Omental fat pad (tissue), 4 donors: Measurements from ENCODE around the gene EFCAB14. TPM values are rescaled to one million over a fixed set of nuclear protein-coding genes. Genes with fewer than 3 reads are reported as not detected.
A peak's percentile ranks its signal among the peaks of the same experiment; 100 is the strongest.
"Not testable (repeated sequence)": the region's sequence is repeated elsewhere in the genome, so short reads cannot be mapped to it uniquely, and the experiment has no call there.

Source experiments
- ATAC-seq: fragments of 150-250 bp; one replicate; pipeline ENCODE4 v1.9.1; 2016; ENCODE audit warnings: mild to moderate bottlenecking, moderate library complexity; ENCODE audit not compliant: low FRiP score
- DNase-seq: peaks from one replicate; pipeline ENCODE4 v3.0.0-alpha.2; 2019; ENCODE audit warnings: low spot score
- total RNA-seq, 4 donors: library from RNA; depleted of rRNA; stranded (reverse); fragments of >200 nt; gene quantifications; one replicate each; pipeline ENCODE4 v1.1.0, GENCODE V29; 2016
- TF ChIP-seq, protein P1 (sequence below), 3 donors: fragments of 450-650 bp; IDR thresholded peaks; one replicate each; pipeline ENCODE4 v1.5.1; 2016 to 2017; ENCODE audit warnings: antibody characterized with exemption in 3 of 3, mild to moderate bottlenecking in 3 of 3, moderate library complexity in 2 of 3

The EFCAB14 gene
- total RNA-seq, 4 donors from 2014 or later: 91.4 to 144 (median 103) TPM

DNA sequence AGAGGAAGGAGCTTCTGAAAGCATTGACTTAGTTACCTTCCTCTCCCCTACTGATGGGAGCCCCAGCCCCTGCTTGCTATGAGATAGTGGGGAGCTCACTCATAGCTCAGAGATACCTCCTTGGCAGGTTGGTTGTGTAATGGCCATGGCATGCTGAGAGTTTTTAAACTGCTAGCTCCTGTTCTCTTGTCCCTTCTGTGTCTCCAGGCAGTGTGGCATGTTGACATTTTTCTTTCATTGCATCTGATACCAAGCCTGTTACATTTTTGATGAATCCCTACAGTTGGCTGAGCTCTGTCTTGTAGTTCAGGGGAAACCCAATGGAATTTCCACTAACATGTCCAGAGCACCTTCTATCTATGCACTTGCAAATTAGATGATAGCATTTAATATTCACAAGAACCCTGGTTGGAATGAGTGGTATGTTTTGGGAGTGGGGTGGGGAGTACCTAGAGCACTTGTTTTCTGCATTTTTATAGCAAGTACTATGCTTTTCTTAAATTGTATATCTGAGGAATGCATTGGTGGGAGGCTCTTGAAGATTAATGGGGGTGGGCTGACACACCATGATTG, 39.1 kb upstream of the EFCAB14 start:
- ATAC-seq (peak; percentile 64), DNase-seq (no peak)
- TF ChIP-seq, protein P1, sequence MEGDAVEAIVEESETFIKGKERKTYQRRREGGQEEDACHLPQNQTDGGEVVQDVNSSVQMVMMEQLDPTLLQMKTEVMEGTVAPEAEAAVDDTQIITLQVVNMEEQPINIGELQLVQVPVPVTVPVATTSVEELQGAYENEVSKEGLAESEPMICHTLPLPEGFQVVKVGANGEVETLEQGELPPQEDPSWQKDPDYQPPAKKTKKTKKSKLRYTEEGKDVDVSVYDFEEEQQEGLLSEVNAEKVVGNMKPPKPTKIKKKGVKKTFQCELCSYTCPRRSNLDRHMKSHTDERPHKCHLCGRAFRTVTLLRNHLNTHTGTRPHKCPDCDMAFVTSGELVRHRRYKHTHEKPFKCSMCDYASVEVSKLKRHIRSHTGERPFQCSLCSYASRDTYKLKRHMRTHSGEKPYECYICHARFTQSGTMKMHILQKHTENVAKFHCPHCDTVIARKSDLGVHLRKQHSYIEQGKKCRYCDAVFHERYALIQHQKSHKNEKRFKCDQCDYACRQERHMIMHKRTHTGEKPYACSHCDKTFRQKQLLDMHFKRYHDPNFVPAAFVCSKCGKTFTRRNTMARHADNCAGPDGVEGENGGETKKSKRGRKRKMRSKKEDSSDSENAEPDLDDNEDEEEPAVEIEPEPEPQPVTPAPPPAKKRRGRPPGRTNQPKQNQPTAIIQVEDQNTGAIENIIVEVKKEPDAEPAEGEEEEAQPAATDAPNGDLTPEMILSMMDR (IDR thresholded peaks at IDR 0.05): no peak

DNA sequence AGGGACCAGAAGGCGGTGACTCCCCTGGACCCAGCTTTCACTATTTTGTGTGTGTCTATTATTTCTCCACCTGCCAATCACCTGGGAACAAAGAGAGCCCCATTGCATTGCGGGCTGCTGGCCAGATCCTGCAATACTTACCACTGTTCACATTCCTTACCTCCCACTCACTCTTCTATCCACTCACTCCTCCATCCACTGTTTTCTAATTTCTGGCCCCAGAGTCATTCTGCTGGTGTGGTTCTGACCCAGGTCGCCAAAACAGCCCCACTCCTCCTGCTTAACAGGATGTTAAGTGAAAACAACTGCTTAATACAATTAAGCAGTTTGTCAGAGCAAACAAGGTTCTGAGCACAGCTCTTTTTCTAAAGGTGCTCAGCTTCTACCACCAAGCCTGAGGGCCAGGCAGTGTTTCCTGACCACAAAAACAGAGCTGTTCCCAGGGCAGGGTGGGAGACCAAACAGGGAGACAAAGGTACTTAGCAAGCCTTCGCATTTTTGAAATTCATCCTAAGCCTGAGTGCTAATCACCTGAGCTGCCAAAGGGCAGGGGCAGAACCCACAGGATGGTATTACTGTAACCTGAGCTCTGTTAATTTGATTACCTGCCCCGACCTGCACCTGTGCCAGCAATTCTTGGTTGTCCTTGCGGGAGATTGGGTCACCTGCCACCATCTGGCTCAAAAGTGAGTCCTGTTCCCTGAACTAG, 38.5 kb upstream of the EFCAB14 start:
- DNase-seq: no peak
- TF ChIP-seq, protein P1 (IDR thresholded peaks at IDR 0.05): no peak
- ATAC-seq: peak; percentile 76

DNA sequence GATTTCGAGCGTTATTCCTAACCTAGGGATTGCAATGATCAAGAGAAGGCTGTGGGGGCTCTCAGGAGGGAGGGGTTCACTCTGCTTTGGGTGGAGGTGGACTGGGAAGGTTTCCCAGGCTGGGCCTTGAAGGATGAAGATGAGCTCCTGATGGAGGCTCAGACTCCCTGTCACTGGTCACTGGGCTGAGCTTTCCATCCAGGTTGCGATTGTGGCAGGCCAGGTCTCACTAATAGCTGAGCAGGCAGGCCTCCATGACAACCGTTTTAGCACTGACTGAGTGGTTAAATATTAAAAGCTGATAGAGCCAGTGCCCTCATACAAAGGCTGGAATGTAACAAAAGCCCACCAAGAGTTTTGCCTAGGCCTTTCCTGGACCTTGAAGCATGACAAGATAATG, 36.2 kb upstream of the EFCAB14 start:
- TF ChIP-seq, protein P1 (IDR thresholded peaks at IDR 0.05): no peak
- DNase-seq (no peak), ATAC-seq (no peak)

DNA sequence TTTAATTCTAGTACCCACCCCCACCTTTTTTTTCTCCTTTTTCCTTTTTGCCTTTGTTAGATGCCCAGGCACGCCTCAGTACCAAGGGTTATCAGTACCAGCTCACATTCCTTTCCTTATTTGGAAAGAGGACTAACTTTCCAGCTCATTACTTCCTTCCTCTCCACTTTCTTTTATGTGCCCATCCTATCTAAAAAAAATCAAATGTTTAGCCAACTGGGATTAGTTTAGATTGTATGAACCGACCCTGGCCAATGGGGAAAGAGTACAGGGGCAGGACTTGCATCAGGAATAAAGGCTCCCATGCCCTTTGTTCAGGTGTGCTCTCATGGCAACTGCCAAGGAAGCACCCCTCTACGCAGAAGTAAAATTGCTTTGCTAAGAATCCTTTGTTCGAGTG, 35.8 kb upstream of the EFCAB14 start:
- ATAC-seq, DNase-seq: not testable (repeated sequence)

DNA sequence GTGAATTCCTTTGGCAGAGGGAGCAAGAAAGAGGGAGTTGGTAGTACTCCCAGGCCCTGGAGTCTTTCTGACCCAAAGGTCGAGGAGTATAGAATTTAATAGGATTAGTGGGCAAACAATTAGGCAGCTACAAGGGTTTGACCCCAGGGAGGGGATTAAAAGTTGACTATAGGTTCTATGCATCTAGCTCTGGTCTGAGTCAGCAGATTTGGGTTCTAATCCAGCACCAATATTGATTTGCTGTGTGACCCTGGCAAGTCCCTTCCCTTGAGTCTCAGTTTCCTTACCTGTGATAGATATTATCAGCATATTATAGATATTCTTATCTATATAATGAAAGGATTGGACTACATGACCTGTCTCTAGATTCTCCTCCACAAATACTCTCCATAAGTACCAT, 35.1 kb upstream of the EFCAB14 start:
- no peak for DNase-seq
- TF ChIP-seq, protein P1 (IDR thresholded peaks at IDR 0.05): no peak
- no peak for ATAC-seq

DNA sequence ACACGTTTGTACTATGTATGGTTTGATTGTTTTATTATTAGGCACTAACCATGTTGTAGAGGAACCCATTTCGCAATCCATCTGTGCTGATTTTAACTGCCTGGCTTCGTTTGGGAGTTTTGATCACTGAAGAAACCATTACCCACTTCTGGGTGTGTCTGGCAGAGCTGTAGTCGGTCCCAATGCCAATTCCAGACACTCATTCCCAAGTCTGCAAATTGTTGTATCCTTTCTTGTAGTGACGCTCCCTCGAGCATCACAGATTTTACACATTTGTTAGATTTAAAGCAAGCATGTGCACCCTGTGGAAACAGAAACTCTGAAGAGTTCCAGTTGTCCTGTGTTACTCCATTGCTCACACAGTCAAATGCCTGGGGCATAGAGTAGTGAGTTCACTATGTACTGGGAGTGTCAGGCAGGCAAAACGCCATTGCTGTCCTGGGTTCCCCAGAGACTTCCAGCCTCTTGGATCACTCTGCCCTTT, 31.0 kb upstream of the EFCAB14 start:
- peak; percentile 29 for ATAC-seq
- no peak for DNase-seq
- TF ChIP-seq, protein P1 (IDR thresholded peaks at IDR 0.05): no peak

DNA sequence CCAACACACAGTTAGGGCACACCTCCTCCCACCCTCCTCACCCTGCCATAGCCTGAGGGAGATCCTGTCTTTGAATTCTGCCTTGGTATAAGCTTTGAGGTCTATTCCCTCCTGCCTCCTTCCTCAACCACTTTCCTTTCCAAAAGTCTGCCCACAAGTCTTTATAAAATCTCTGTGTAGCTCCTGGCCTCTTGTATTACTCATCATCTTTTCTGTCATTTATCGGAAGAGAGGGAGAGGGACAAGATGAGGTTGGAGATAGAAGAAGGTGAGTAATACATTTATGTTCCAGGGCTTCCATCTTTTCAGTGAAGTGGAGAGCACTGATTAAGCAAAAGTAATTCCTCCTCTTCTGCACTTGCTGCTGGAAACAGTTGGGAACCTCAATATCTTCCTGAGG, 30.5 kb upstream of the EFCAB14 start:
- no peak for ATAC-seq
- TF ChIP-seq, protein P1 (IDR thresholded peaks at IDR 0.05): no peak
- no peak for DNase-seq
